Brain microvascular endothelial cell (primary cell): ENCODE measurements around the gene TIMM10.

Experiments used
- DNase-seq: peaks from one replicate; pipeline ENCODE4 v3.0.0-alpha.2; 2020
- H3K27ac ChIP-seq: fragments of 250-450 bp; sonication (Bioruptor Pico); 2 replicates; pipeline ENCODE4 v1.5.1; 2020; ENCODE audit warnings: mild to moderate bottlenecking, moderate library complexity
- H3K27me3 ChIP-seq: fragments of 250-450 bp; sonication (Bioruptor Pico); replicated peaks from 2 replicates; pipeline ENCODE4 v1.5.1; 2020; ENCODE audit warnings: mild to moderate bottlenecking
- H3K36me3 ChIP-seq: fragments of 250-450 bp; sonication (Bioruptor Pico); replicated peaks from 2 replicates; pipeline ENCODE4 v1.5.1; 2020; ENCODE audit warnings: mild to moderate bottlenecking
- H3K4me3 ChIP-seq: 2 replicates; pipeline ENCODE4 v1.5.1; 2011; ENCODE audit warnings: low read depth, mild to moderate bottlenecking, control low read depth, low read length, moderate library complexity
- CTCF ChIP-seq: IDR thresholded peaks from 2 replicates; pipeline ENCODE4 v1.5.1; 2011; ENCODE audit warnings: low read depth, mild to moderate bottlenecking, moderate library complexity, low read length, control low read depth, inconsistent platforms; ENCODE audit errors: missing control alignments
- in situ Hi-C: cut with HindIII; loops from 2 replicates; pipeline ENCODE4 v1.10.0; 2017; ENCODE audit warnings: low sequenced_read_pairs, low pct_ligation_motif_present

The TIMM10 gene

GRCh38 chr11:57523419-57523818, 7.1 kb downstream of the TIMM10 start:
- no peak overlapping the region for H3K27ac ChIP-seq
- no peaks in the 10 kb centered on the region for H3K36me3 ChIP-seq
- in situ Hi-C loops: no loop called here
- no peaks in the 10 kb centered on the region for H3K27me3 ChIP-seq
- H3K4me3 ChIP-seq: no peak overlapping the region
- TF ChIP-seq CTCF: no peak
- DNase-seq: no peak

- no peak overlapping the region for H3K4me3 ChIP-seq
- H3K27ac ChIP-seq: no peak overlapping the region
- DNase-seq: no peak
- no peaks in the 10 kb centered on the region for H3K36me3 ChIP-seq
- no peaks in the 10 kb centered on the region for H3K27me3 ChIP-seq
- in situ Hi-C loops: no loop called here
- no peak for TF ChIP-seq CTCF
These were observed 9.4 kb downstream of the TIMM10 start for GRCh38 chr11:57521116-57521515.

- in situ Hi-C loops: no loop called here
- H3K27ac ChIP-seq: no peak overlapping the region
These were observed 14.5 kb downstream of the TIMM10 start for GRCh38 chr11:57516061-57516443.

GRCh38 chr11:57515332-57516060, 15.1 kb downstream of the TIMM10 start, which contains the start of gene SLC43A1:
SLC43A1 (minus strand) TSS chr11:57515702; CDS start chr11:57514111, 1,591 bp downstream.
- TF ChIP-seq CTCF: no peak
- Histone ChIP-seq H3K36me3 (no peaks in the 10 kb centered on the region), H3K27ac (no peak within 1 kb of the TSS), H3K4me3 (peak within 1 kb of the TSS; percentile 77), H3K27me3 (no peaks in the 10 kb centered on the region)
- in situ Hi-C loops: no loop called here
- peak; percentile 47 for DNase-seq

More at GRCh38 chr11:57516061-57516443, 14.5 kb downstream of the TIMM10 start:
- H3K27me3 ChIP-seq: no peaks in the 10 kb centered on the region
- no peaks in the 10 kb centered on the region for H3K36me3 ChIP-seq
- no peak for DNase-seq
- H3K4me3 ChIP-seq: peak overlapping the region; percentile 77
- TF ChIP-seq CTCF: no peak

- no peak for TF ChIP-seq CTCF
- H3K36me3 ChIP-seq: no peaks in the 10 kb centered on the region
- peak; percentile 16 for DNase-seq
- no peak overlapping the region for H3K27ac ChIP-seq
- in situ Hi-C loops: no loop called here
- H3K4me3 ChIP-seq: peak overlapping the region; percentile 77
- no peaks in the 10 kb centered on the region for H3K27me3 ChIP-seq
These were observed 15.8 kb downstream of the TIMM10 start for GRCh38 chr11:57514538-57515331.
